Measurements from ENCODE around the gene ANKRD20A1. TPM values are rescaled to one million over a fixed set of nuclear protein-coding genes. Genes with fewer than 3 reads are reported as not detected.
"Not testable (repeated sequence)": the region's sequence is repeated elsewhere in the genome, so short reads cannot be mapped to it uniquely, and the experiment has no call there.

The ANKRD20A1 gene
- total RNA-seq = 0.44 and 0.54 TPM in 2 replicates

DNA sequence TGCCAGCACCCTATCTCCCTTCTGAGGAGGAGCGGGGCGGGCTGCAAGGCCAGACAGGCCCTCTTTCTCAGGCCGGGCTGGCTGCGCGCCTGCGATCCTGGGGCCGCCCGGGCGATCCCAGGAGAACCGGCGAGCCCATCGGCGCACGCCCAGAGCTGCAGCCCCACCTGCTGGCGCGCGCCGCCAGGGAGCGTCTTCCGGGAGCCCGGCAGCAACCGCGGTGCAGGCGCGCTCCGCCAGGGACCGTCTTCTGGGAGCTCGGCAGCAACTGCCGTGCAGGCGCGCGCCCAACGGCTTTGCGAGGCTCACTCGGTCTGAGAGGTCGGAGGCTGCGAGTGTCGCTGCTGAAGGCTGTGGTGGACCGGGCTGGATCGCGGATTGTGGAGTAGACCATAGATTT lies at the start of gene ANKRD20A1:
TSS of gene ANKRD20A1 (plus strand) at position 61 of the 400 bp plus-strand sequence. CDS start 496 bp downstream, outside the sequence.
- POLR2A ChIA-PET; H3K27ac Mint-ChIP-seq; intact Hi-C loops (cut with micrococcal nuclease); H3K27me3 Mint-ChIP-seq; H3K36me3 Mint-ChIP-seq (ENCODE audit: low read depth); H3K9me3 Mint-ChIP-seq; H3K4me1 Mint-ChIP-seq; ATAC-seq (ENCODE audit: low read depth); CTCF ChIA-PET: not testable (repeated sequence)
- DNase-seq = peak; percentile 23
- H3K4me3 Mint-ChIP-seq = peak within 1 kb of the TSS; percentile 74

- H3K4me3 Mint-ChIP-seq; H3K4me1 Mint-ChIP-seq; H3K36me3 Mint-ChIP-seq (ENCODE audit: low read depth); H3K27me3 Mint-ChIP-seq; H3K9me3 Mint-ChIP-seq; intact Hi-C loops (cut with micrococcal nuclease); CTCF ChIA-PET; H3K27ac Mint-ChIP-seq; DNase-seq; ATAC-seq (ENCODE audit: low read depth); POLR2A ChIA-PET: not testable (repeated sequence)
Observed at GRCh38 chr9:67832088-67832487, 26.6 kb upstream of the ANKRD20A1 start.
